ENCODE results near the gene PLCB4.

GRCh38 chr20:9025011-9025410, 43.9 kb upstream of the PLCB4 start:
- TF ChIP-seq EZH2 (IDR thresholded peaks at IDR 0.05) (no peak), POLR2AphosphoS5 (IDR thresholded peaks at IDR 0.05; ENCODE audit: borderline replicate concordance, low read depth, low read length) (no peak)
